HL-60 (cell line): ENCODE data around the gene DLEU7.

Experiments
- GABPA ChIP-seq: IDR thresholded peaks from 2 replicates; pipeline ENCODE4 v1.6.1; 2012; ENCODE audit warnings: low read depth
- POLR2AphosphoS5 ChIP-seq: IDR thresholded peaks from 2 replicates; pipeline ENCODE4 v1.6.1; 2012; ENCODE audit warnings: low read depth
- SPI1 ChIP-seq: IDR thresholded peaks from 2 replicates; pipeline ENCODE4 v1.6.1; 2012; ENCODE audit warnings: low read depth, mild to moderate bottlenecking, borderline replicate concordance
- TF ChIP-seq, protein P1 (sequence below): IDR thresholded peaks from one replicate; pipeline ENCODE4 v1.5.1; 2011; ENCODE audit warnings: low read length, control low read depth, inconsistent platforms; ENCODE audit not compliant: insufficient read depth
- TF ChIP-seq, protein P2 (sequence below): IDR thresholded peaks from 2 replicates; pipeline ENCODE4 v1.6.1; 2012; ENCODE audit warnings: low read depth; ENCODE audit not compliant: insufficient replicate concordance

GRCh38 chr13:50796463-50796862 is 47.0 kb downstream of the DLEU7 start:
- TF ChIP-seq, protein P1, sequence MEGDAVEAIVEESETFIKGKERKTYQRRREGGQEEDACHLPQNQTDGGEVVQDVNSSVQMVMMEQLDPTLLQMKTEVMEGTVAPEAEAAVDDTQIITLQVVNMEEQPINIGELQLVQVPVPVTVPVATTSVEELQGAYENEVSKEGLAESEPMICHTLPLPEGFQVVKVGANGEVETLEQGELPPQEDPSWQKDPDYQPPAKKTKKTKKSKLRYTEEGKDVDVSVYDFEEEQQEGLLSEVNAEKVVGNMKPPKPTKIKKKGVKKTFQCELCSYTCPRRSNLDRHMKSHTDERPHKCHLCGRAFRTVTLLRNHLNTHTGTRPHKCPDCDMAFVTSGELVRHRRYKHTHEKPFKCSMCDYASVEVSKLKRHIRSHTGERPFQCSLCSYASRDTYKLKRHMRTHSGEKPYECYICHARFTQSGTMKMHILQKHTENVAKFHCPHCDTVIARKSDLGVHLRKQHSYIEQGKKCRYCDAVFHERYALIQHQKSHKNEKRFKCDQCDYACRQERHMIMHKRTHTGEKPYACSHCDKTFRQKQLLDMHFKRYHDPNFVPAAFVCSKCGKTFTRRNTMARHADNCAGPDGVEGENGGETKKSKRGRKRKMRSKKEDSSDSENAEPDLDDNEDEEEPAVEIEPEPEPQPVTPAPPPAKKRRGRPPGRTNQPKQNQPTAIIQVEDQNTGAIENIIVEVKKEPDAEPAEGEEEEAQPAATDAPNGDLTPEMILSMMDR, result no peak
- TF ChIP-seq, protein P2, sequence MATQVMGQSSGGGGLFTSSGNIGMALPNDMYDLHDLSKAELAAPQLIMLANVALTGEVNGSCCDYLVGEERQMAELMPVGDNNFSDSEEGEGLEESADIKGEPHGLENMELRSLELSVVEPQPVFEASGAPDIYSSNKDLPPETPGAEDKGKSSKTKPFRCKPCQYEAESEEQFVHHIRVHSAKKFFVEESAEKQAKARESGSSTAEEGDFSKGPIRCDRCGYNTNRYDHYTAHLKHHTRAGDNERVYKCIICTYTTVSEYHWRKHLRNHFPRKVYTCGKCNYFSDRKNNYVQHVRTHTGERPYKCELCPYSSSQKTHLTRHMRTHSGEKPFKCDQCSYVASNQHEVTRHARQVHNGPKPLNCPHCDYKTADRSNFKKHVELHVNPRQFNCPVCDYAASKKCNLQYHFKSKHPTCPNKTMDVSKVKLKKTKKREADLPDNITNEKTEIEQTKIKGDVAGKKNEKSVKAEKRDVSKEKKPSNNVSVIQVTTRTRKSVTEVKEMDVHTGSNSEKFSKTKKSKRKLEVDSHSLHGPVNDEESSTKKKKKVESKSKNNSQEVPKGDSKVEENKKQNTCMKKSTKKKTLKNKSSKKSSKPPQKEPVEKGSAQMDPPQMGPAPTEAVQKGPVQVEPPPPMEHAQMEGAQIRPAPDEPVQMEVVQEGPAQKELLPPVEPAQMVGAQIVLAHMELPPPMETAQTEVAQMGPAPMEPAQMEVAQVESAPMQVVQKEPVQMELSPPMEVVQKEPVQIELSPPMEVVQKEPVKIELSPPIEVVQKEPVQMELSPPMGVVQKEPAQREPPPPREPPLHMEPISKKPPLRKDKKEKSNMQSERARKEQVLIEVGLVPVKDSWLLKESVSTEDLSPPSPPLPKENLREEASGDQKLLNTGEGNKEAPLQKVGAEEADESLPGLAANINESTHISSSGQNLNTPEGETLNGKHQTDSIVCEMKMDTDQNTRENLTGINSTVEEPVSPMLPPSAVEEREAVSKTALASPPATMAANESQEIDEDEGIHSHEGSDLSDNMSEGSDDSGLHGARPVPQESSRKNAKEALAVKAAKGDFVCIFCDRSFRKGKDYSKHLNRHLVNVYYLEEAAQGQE, result no peak
- TF ChIP-seq GABPA (no peak), POLR2AphosphoS5 (no peak), SPI1 (no peak)
